Pancreas (tissue), 10 donors: ENCODE measurements around the gene PRKCE. TPM values are rescaled to one million over a fixed set of nuclear protein-coding genes. Genes with fewer than 3 reads are reported as not detected.
A peak's percentile ranks its signal among the peaks of the same experiment; 100 is the strongest.

Experiments
- ATAC-seq, 4 donors: fragments of 200-7000 bp; cut with Tn5 transposase; one replicate each; pipeline versions ENCODE4 v1.8.0 to v1.9.1; 2020; ENCODE audit warnings: mild to moderate bottlenecking in 4 of 4, moderate library complexity in 4 of 4
- DNase-seq, 6 donors: peaks; one replicate each; pipeline ENCODE4 v3.0.0-alpha.2; 2020
- FAIRE-seq: peaks from 2 replicates; lab custom pipeline; 2012; peaks lifted over from hg19 to GRCh38; lab: Jason Lieb, UNC
- H3K27ac ChIP-seq, 4 donors: fragments of 200-600 bp; sonication (generic); 1 replicate in 3 of 4; 2 replicates in 1 of 4; pipeline versions ENCODE4 v1.5.0 to v1.8.0; 2020
- H3K27me3 ChIP-seq, 4 donors: fragments of 200-600 bp; one replicate each; pipeline ENCODE4 v1.8.0; 2021
- H3K36me3 ChIP-seq, 3 donors: fragments of 200-600 bp; sonication (generic) in 1 of 3; one replicate each; pipeline versions ENCODE4 v1.5.0 to v1.8.0; 2020 to 2021
- H3K4me1 ChIP-seq, 3 donors: fragments of 200-600 bp; one replicate each; pipeline ENCODE4 v1.8.0; 2021
- H3K4me3 ChIP-seq, 4 donors: fragments of 200-600 bp; sonication (generic) in 2 of 4; one replicate each; pipeline versions ENCODE4 v1.5.0 to v1.8.0; 2020 to 2021
- H3K9me3 ChIP-seq, 4 donors: fragments of 200-600 bp; one replicate each; pipeline ENCODE4 v1.8.0; 2021
- CTCF ChIP-seq, 4 donors: fragments of 200-600 bp; sonication (generic) in 3 of 4; IDR thresholded peaks; one replicate each; pipeline versions ENCODE4 v1.5.0 to v1.8.0; 2021; ENCODE audit warnings: antibody characterized with exemption in 4 of 4
- WGBS, 2 donors: extraction: QIAGEN DNeasy Blood & Tissue Kit; methylation state at CpG; one replicate each; pipeline ENCODE4 v1.1.7; 2013; 5-methylcytosine and 5-hydroxymethylcytosine counted together
- intact Hi-C, 3 donors: fragments of 100-400 bp; cut with DNase I; formaldehyde crosslinking; loops; one replicate each; pipeline versions ENCODE4 v1.11.1 to v1.14.2; 2022
- polyA plus RNA-seq, 2 donors: library from polyadenylated mRNA; stranded (reverse); fragments of 200-250 nt; gene quantifications; one replicate each; pipeline ENCODE4 v1.2.3, GENCODE V29; 2013
- total RNA-seq, 6 donors: library from RNA; stranded (reverse); fragmentation: NEBNext Ultra II Directional in 4 of 6; extraction: Animal tissue kit (Norgen Biotek cat#: 25700) in 4 of 6; gene quantifications; one replicate each; pipeline versions ENCODE4 v1.2.1 to v1.2.4, GENCODE V29; 2021 to 2023
- donor health status: healthy with polysubstance abuse.
- donor health status: DM: no; HTN: no; CAD: no; lungs with moderate emphysema.
- donor health status: DM: no; HTN: no; CAD: no.
- donor health status: control.
- donor health status: control.
- donor health status: Bipolar disorder and iron deficiency.
- donor health status: DM: yes; HTN: yes; CAD: no.
- donor health status: DM: no; HTN: no; CAD: no.
- donor health status: DM: no; HTN: no; CAD: no.
- donor health status: DM: yes; HTN: yes; CAD: no.

The PRKCE gene
- total and polyA plus RNA-seq, 8 donors: 4.0 to 19.4 (median 10.0) TPM

- DNase-seq (no peak), FAIRE-seq (no peak), ATAC-seq (peak in 2 of 4 donors; percentile 62 to 66)
- no peak overlapping the region for H3K4me3 ChIP-seq
- 61 to 67% methylated on average over 6 of the region's 6 CpGs for WGBS, 2 donors
- H3K27me3 ChIP-seq: no peaks in the 10 kb centered on the region
- no peaks in the 10 kb centered on the region for H3K9me3 ChIP-seq
- H3K27ac ChIP-seq: no peak overlapping the region
- peaks cover 12 to 25% (median 23%) of the 10 kb centered on the region in 3 donors for H3K4me1 ChIP-seq
- H3K36me3 ChIP-seq: no peaks in the 10 kb centered on the region
- TF ChIP-seq CTCF (IDR thresholded peaks at IDR 0.05): no peak
- intact Hi-C loops: no loop called here
Observed at GRCh38 chr2:46135958-46136357, 484.5 kb downstream of the PRKCE start.

- no peak overlapping the region for H3K27ac ChIP-seq
- WGBS, 2 donors: 85 to 89% methylated on average over 5 of the region's 5 CpGs
- ATAC-seq: no peak
Observed at GRCh38 chr2:46136481-46136880, 485.0 kb downstream of the PRKCE start.

GRCh38 chr2:46136953-46137352 is 485.5 kb downstream of the PRKCE start:
- Histone ChIP-seq H3K36me3 (no peaks in the 10 kb centered on the region), H3K4me1 (peaks cover 12 to 28% (median 23%) of the 10 kb centered on the region in 3 donors), H3K9me3 (no peaks in the 10 kb centered on the region), H3K4me3 (no peak overlapping the region), H3K27ac (no peak overlapping the region), H3K27me3 (no peaks in the 10 kb centered on the region)
- DNase-seq: no peak
- TF ChIP-seq CTCF (IDR thresholded peaks at IDR 0.05): no peak
- no peak for FAIRE-seq
- no peak for ATAC-seq
- intact Hi-C loops: no loop called here
- 88 to 94% methylated on average over 2 of the region's 2 CpGs for WGBS, 2 donors

More at GRCh38 chr2:46136481-46136880, 485.0 kb downstream of the PRKCE start:
- no peak for TF ChIP-seq CTCF (IDR thresholded peaks at IDR 0.05)
- H3K27me3 ChIP-seq: no peaks in the 10 kb centered on the region
- H3K9me3 ChIP-seq: no peaks in the 10 kb centered on the region
- intact Hi-C loops: no loop called here
- DNase-seq (no peak), FAIRE-seq (no peak)
- peaks cover 12 to 28% (median 23%) of the 10 kb centered on the region in 3 donors for H3K4me1 ChIP-seq
- no peaks in the 10 kb centered on the region for H3K36me3 ChIP-seq
- H3K4me3 ChIP-seq: no peak overlapping the region

- ATAC-seq: peak; percentile 76 to 87 (median 82)
- TF ChIP-seq CTCF (IDR thresholded peaks at IDR 0.05): no peak
- DNase-seq: no peak
- Histone ChIP-seq H3K27ac (no peak overlapping the region), H3K4me1 (peaks cover 4 to 15% (median 11%) of the 10 kb centered on the region in 3 donors), H3K4me3 (no peak overlapping the region), H3K9me3 (no peaks in the 10 kb centered on the region), H3K27me3 (no peaks in the 10 kb centered on the region), H3K36me3 (no peaks in the 10 kb centered on the region)
- 88 to 93% methylated on average over 5 of the region's 5 CpGs for WGBS, 2 donors
- intact Hi-C loops: no loop called here
- FAIRE-seq: no peak
Observed at GRCh38 chr2:46142546-46143428, 491.3 kb downstream of the PRKCE start.
